Fibroblast of lung (primary cell): ENCODE data around the gene SPATS2L.

Experiments used
- CTCF ChIP-seq, 2 donors: IDR thresholded peaks in 1 of 2; conservative IDR thresholded peaks in 1 of 2; 1 replicate in 1 of 2; 2 replicates in 1 of 2; pipeline ENCODE4 v1.5.1; 2011 to 2012; ENCODE audit warnings: low read length in 2 of 2, control low read depth in 1 of 2, inconsistent platforms in 1 of 2, low read depth in 1 of 2, mild to moderate bottlenecking in 1 of 2
- EZH2 ChIP-seq: IDR thresholded peaks from 2 replicates; pipeline ENCODE4 v1.5.1; 2012; ENCODE audit warnings: low read length, control low read depth, mild to moderate bottlenecking; ENCODE audit errors: missing control alignments

GRCh38 chr2:200431996-200432705 is 125.7 kb downstream of the SPATS2L start:
- no peak for TF ChIP-seq CTCF (conservative IDR thresholded peaks at IDR 0.05 in 1 of 2, IDR thresholded peaks at IDR 0.05 in 1 of 2; ENCODE audit: low read depth in 1 of 2, low read length in 2 of 2)
- no peak for TF ChIP-seq EZH2
